Breast epithelium (tissue), 3 donors: ENCODE data around the gene BCL2A1.
"Not testable (repeated sequence)": the region's sequence is repeated elsewhere in the genome, so short reads cannot be mapped to it uniquely, and the experiment has no call there.

Experiments used
- CTCF ChIP-seq, 3 donors: fragments of 450-650 bp; IDR thresholded peaks; one replicate each; pipeline ENCODE4 v1.5.1; 2016 to 2017; ENCODE audit warnings: antibody characterized with exemption in 3 of 3, mild to moderate bottlenecking in 3 of 3, moderate library complexity in 3 of 3
- POLR2A ChIP-seq: fragments of 450-650 bp; IDR thresholded peaks from one replicate; pipeline ENCODE4 v1.6.1; 2016; ENCODE audit warnings: antibody characterized with exemption, mild to moderate bottlenecking, moderate library complexity

DNA sequence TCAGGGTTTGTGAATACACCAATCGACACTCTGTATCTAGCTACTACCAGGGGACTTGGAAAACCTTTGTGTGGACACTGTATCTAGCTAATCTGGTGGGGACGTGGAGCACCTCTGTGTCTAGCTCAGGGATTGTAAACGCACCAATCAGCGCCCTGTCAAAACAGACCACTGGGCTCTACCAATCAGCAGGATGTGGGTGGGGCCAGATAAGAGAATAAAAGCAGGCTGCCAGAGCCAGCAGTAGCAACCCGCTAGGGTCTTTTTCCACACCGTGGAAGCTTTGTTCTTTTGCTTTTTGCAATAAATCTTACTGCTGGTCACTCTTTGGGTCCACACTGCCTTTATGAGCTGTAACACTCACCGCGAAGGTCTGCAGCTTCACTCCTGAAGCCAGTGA, 46.1 kb upstream of the BCL2A1 start:
- not testable (repeated sequence) for TF ChIP-seq CTCF (IDR thresholded peaks at IDR 0.05); POLR2A
